Measurements from ENCODE around the gene ANOS1.

DNA sequence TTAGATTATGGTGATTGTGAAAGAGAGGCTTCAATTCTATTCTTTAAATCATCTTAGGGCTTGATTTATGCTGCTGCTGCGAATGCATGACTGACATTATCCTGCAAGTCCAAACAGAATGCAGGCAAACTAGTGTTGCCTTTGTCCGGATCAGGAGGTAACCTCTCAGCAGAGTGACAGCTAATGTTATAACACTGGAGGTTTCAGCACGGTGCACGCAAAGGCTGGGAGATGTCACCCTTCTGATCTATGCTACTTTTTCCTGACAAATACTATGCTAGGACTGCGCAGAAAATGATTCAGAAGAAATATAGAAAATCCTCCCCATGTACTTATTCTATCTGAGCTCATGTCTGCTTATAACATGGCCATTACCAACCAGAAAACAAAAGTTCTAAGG lies 48.2 kb downstream of the ANOS1 start:
- no peak for TF ChIP-seq RFX5 (IDR thresholded peaks at IDR 0.05; ENCODE audit: low read length)
- TF ChIP-seq, protein P1, sequence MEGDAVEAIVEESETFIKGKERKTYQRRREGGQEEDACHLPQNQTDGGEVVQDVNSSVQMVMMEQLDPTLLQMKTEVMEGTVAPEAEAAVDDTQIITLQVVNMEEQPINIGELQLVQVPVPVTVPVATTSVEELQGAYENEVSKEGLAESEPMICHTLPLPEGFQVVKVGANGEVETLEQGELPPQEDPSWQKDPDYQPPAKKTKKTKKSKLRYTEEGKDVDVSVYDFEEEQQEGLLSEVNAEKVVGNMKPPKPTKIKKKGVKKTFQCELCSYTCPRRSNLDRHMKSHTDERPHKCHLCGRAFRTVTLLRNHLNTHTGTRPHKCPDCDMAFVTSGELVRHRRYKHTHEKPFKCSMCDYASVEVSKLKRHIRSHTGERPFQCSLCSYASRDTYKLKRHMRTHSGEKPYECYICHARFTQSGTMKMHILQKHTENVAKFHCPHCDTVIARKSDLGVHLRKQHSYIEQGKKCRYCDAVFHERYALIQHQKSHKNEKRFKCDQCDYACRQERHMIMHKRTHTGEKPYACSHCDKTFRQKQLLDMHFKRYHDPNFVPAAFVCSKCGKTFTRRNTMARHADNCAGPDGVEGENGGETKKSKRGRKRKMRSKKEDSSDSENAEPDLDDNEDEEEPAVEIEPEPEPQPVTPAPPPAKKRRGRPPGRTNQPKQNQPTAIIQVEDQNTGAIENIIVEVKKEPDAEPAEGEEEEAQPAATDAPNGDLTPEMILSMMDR (IDR thresholded peaks at IDR 0.05): no peak
- TF ChIP-seq NFIC (IDR thresholded peaks at IDR 0.05; ENCODE audit: borderline replicate concordance): no peak
- TF ChIP-seq, protein P2, sequence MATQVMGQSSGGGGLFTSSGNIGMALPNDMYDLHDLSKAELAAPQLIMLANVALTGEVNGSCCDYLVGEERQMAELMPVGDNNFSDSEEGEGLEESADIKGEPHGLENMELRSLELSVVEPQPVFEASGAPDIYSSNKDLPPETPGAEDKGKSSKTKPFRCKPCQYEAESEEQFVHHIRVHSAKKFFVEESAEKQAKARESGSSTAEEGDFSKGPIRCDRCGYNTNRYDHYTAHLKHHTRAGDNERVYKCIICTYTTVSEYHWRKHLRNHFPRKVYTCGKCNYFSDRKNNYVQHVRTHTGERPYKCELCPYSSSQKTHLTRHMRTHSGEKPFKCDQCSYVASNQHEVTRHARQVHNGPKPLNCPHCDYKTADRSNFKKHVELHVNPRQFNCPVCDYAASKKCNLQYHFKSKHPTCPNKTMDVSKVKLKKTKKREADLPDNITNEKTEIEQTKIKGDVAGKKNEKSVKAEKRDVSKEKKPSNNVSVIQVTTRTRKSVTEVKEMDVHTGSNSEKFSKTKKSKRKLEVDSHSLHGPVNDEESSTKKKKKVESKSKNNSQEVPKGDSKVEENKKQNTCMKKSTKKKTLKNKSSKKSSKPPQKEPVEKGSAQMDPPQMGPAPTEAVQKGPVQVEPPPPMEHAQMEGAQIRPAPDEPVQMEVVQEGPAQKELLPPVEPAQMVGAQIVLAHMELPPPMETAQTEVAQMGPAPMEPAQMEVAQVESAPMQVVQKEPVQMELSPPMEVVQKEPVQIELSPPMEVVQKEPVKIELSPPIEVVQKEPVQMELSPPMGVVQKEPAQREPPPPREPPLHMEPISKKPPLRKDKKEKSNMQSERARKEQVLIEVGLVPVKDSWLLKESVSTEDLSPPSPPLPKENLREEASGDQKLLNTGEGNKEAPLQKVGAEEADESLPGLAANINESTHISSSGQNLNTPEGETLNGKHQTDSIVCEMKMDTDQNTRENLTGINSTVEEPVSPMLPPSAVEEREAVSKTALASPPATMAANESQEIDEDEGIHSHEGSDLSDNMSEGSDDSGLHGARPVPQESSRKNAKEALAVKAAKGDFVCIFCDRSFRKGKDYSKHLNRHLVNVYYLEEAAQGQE (IDR thresholded peaks at IDR 0.05; ENCODE audit: low read depth, low read length): no peak
